ENCODE results near the gene GART.

DNA sequence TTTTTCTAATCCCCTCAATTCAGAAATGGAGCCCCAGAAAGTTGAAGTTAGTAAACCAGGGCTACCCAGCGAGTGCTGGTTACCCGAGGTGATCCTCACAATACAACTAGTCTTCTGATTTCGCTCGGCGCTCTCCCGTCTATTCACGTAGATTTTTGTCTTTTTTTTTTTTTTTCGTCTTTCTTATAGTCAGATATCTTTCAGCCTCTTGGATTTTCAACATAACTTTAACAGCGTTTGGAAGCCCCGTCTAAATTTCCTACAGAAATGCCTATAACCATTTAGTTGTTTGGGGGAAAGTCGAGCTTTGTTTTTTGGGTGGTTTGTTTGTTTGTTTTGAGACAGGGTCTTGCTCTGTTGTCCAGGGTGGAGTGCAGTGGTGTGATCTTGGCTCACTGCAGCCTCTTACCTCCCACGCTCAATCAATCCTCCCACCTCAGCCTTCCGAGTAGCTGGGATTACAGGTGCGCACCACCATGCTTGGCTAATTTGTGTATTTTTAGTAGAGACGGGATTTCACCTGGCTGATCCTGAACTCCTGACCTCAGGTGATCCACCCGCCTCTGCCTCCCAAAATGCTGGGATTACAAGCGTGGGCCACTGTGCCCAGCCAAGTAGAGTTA lies 61.3 kb downstream of the GART start:
- TF ChIP-seq POLR2A (IDR thresholded peaks at IDR 0.05; ENCODE audit: low read depth, low read length) (no peak), RAD21 (IDR thresholded peaks at IDR 0.05; ENCODE audit: low read length) (no peak), CEBPB (IDR thresholded peaks at IDR 0.05; ENCODE audit: low read depth, low read length) (no peak)

Data from IMR-90 (cell line).